Right lobe of liver (tissue), 4 donors: ENCODE measurements around the gene CYYR1.

ENCODE experiments used
- CTCF ChIP-seq, 4 donors: fragments of 200-600 bp in 3 of 4; fragments of 450-650 bp in 1 of 4; IDR thresholded peaks; one replicate each; pipeline versions ENCODE4 v1.5.1 to v1.8.0; 2016 to 2022; ENCODE audit warnings: antibody characterized with exemption in 4 of 4, mild to moderate bottlenecking in 2 of 4
- POLR2A ChIP-seq: fragments of 450-650 bp; IDR thresholded peaks from one replicate; pipeline ENCODE4 v1.6.1; 2017; ENCODE audit warnings: antibody characterized with exemption, mild to moderate bottlenecking
- donor health status: DM: no; HTN: no; CAD: no.
- donor health status: DM: no; HTN: no; CAD: no.
- donor health status: DM: no; HTN: yes; CAD: no.

- TF ChIP-seq CTCF (IDR thresholded peaks at IDR 0.05), result no peak
- no peak for TF ChIP-seq POLR2A
These were observed 16.0 kb downstream of the CYYR1 start for GRCh38 chr21:26557106-26557505.
